SK-N-SH treated with all-trans-retinoic acid at 6 μM for 48 hours (cell line): ENCODE data around the gene TMEM270.

Source experiments
- ATAC-seq: fragments of 200-7000 bp; cut with Tn5 transposase; 3 replicates; pipeline ENCODE4 v1.9.1; 2020; ENCODE audit warnings: mild to moderate bottlenecking, moderate library complexity
- ARNTL ChIP-seq: fragments of 450-650 bp; formaldehyde crosslinking; IDR thresholded peaks from 2 replicates; pipeline ENCODE4 v1.5.0; 2020; ENCODE audit warnings: low read depth, mild to moderate bottlenecking, moderate library complexity, borderline replicate concordance
- BACH2 ChIP-seq: fragments of 250-450 bp; sonication (Bioruptor Pico); IDR thresholded peaks from 2 replicates; pipeline ENCODE4 v1.9.0; 2021; ENCODE audit warnings: mild to moderate bottlenecking, borderline replicate concordance
- CSDC2 ChIP-seq: fragments of 250-450 bp; sonication (Bioruptor Pico); IDR thresholded peaks from 2 replicates; pipeline ENCODE4 v1.5.0; 2020; ENCODE audit warnings: mild to moderate bottlenecking, moderate library complexity
- GLIS3 ChIP-seq: fragments of 250-450 bp; sonication (Bioruptor Pico); IDR thresholded peaks from 2 replicates; pipeline ENCODE4 v1.5.0; 2020; ENCODE audit warnings: mild to moderate bottlenecking, moderate library complexity
- OSR1 ChIP-seq: fragments of 250-450 bp; sonication (Bioruptor Pico); IDR thresholded peaks from 2 replicates; pipeline ENCODE4 v1.8.0; 2022; ENCODE audit warnings: moderate library complexity, mild to moderate bottlenecking, inconsistent platforms
- SNAI2 ChIP-seq: fragments of 250-450 bp; sonication (Bioruptor Pico); IDR thresholded peaks from 2 replicates; pipeline ENCODE4 v1.5.0; 2020; ENCODE audit warnings: mild to moderate bottlenecking, moderate library complexity
- ZC3H10 ChIP-seq: fragments of 250-450 bp; sonication (Bioruptor Pico); IDR thresholded peaks from 2 replicates; pipeline ENCODE4 v1.5.1; 2021; ENCODE audit warnings: mild to moderate bottlenecking, moderate library complexity
- ZFP30 ChIP-seq: fragments of 450-650 bp; formaldehyde crosslinking; IDR thresholded peaks from 2 replicates; pipeline ENCODE4 v1.5.0; 2022; ENCODE audit warnings: mild to moderate bottlenecking, moderate library complexity
- ZNF565 ChIP-seq: fragments of 450-650 bp; formaldehyde crosslinking; conservative IDR thresholded peaks from 2 replicates; pipeline ENCODE4 v1.5.0; 2020; ENCODE audit warnings: low read depth, mild to moderate bottlenecking, moderate library complexity
- ZNF70 ChIP-seq: fragments of 450-650 bp; formaldehyde crosslinking; IDR thresholded peaks from 2 replicates; pipeline ENCODE4 v1.5.0; 2020; ENCODE audit warnings: mild to moderate bottlenecking, moderate library complexity
- ZNF8 ChIP-seq: fragments of 450-650 bp; formaldehyde crosslinking; IDR thresholded peaks from 2 replicates; pipeline ENCODE4 v1.5.0; 2020; ENCODE audit warnings: mild to moderate bottlenecking, moderate library complexity
- TF ChIP-seq, protein P1 (sequence below): fragments of 250-450 bp; sonication (Bioruptor Pico); IDR thresholded peaks from 2 replicates; pipeline ENCODE4 v1.5.0; 2020; ENCODE audit warnings: mild to moderate bottlenecking, moderate library complexity
- TF ChIP-seq, protein P2 (sequence below): fragments of 250-450 bp; sonication (Bioruptor Pico); IDR thresholded peaks from 2 replicates; pipeline ENCODE4 v1.8.0; 2021; ENCODE audit warnings: low read depth, mild to moderate bottlenecking, moderate library complexity, borderline replicate concordance
- TF ChIP-seq, protein P3 (sequence below): fragments of 250-450 bp; sonication (Bioruptor Pico); IDR thresholded peaks from 2 replicates; pipeline ENCODE4 v1.8.0; 2020; ENCODE audit warnings: mild to moderate bottlenecking, moderate library complexity, borderline replicate concordance

The TMEM270 gene

DNA sequence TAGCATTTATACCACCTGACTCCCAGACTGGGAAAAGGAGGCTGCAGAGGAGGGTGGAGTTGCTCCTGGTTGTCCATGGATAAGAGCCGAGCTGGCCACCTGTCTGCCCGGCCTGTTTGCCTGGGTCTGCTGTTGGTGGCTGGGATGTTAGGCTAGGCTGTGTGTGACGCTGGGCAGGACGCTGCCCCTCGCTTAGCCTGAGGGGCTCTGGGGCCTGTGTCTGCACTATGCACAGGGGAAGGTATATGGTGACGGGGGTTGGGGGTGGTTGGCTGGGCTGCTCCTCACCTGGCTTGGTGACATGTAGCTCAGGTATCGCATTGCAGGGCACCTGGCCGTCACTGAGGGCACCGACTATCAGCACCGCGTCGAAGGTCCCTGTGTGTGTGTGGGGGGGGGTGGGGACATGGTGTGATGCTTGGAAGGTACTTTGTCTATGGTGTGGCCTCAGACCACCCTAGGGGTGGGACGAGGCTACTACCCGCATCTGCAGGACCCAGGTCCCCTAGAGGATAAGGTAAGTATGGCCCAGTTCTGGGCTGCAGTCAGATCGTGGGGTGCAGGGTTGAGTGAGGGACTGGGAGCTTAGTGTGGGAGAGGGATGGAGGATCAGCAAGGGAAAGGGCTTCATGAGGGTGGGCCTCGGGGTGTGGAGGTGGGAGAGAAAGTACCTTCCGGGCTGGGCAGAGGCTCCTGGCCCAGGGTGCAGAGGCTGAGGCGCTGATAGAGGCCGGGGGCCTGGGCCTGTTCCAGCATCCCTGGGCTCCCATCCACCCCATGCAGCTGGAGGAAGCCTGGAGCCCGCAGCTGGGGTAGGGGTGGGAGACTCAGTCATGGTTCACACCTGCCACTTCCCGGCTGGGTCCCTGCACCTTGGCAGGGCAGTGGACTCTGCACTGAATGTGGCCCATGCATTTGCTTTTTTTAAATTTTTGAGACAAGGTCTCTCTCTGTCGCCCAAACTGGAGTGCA, 20.9 kb upstream of the TMEM270 start:
- TF ChIP-seq, protein P1, sequence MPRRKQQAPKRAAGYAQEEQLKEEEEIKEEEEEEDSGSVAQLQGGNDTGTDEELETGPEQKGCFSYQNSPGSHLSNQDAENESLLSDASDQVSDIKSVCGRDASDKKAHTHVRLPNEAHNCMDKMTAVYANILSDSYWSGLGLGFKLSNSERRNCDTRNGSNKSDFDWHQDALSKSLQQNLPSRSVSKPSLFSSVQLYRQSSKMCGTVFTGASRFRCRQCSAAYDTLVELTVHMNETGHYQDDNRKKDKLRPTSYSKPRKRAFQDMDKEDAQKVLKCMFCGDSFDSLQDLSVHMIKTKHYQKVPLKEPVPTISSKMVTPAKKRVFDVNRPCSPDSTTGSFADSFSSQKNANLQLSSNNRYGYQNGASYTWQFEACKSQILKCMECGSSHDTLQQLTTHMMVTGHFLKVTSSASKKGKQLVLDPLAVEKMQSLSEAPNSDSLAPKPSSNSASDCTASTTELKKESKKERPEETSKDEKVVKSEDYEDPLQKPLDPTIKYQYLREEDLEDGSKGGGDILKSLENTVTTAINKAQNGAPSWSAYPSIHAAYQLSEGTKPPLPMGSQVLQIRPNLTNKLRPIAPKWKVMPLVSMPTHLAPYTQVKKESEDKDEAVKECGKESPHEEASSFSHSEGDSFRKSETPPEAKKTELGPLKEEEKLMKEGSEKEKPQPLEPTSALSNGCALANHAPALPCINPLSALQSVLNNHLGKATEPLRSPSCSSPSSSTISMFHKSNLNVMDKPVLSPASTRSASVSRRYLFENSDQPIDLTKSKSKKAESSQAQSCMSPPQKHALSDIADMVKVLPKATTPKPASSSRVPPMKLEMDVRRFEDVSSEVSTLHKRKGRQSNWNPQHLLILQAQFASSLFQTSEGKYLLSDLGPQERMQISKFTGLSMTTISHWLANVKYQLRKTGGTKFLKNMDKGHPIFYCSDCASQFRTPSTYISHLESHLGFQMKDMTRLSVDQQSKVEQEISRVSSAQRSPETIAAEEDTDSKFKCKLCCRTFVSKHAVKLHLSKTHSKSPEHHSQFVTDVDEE (CRISPR knock-in tag), result no peak
- TF ChIP-seq GLIS3 (CRISPR knock-in tag), result no peak
- TF ChIP-seq ZNF70 (CRISPR knock-in tag), result no peak
- ATAC-seq, result no peak

DNA sequence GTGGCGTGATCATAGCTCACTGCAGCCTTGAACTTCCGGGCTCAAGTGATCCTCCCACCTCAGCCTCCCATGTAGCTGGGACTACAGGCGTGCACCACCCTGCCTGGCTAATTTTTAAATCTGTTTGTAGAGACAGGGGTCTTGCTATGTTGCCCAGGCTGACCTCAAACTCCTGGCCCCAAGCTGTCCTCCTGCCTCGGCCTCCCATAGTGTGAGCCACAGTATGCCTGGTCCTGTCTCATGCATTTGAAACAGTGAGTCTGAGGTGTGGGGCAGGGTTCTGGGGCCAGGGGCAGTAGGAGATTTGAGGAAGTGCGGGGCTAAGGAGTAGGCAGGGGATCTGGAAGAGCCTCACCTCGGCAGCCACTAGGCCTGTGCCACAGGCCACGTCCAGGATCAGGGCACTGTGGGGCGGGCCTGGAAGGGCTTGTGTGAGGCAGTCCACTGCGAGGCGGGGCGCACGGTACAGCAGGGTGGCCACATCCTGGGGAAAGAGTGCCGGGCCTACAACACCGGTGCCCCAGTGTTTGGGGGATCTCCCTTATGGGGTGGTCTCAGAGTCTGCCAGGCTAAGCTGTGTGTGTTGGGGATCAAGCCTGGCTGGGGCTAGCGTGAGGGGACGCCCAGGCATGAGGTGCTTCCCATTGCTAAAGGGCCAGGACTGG, 20.1 kb upstream of the TMEM270 start:
- TF ChIP-seq BACH2 (CRISPR knock-in tag), result no peak
- no peak for TF ChIP-seq ZNF8
- TF ChIP-seq, protein P2, sequence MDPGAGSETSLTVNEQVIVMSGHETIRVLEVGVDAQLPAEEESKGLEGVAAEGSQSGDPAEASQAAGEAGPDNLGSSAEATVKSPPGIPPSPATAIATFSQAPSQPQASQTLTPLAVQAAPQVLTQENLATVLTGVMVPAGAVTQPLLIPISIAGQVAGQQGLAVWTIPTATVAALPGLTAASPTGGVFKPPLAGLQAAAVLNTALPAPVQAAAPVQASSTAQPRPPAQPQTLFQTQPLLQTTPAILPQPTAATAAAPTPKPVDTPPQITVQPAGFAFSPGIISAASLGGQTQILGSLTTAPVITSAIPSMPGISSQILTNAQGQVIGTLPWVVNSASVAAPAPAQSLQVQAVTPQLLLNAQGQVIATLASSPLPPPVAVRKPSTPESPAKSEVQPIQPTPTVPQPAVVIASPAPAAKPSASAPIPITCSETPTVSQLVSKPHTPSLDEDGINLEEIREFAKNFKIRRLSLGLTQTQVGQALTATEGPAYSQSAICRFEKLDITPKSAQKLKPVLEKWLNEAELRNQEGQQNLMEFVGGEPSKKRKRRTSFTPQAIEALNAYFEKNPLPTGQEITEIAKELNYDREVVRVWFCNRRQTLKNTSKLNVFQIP (CRISPR knock-in tag), result no peak
- no peak for TF ChIP-seq GLIS3 (CRISPR knock-in tag)
- no peak for TF ChIP-seq OSR1
- TF ChIP-seq CSDC2 (CRISPR knock-in tag), result no peak
- no peak for ATAC-seq

DNA sequence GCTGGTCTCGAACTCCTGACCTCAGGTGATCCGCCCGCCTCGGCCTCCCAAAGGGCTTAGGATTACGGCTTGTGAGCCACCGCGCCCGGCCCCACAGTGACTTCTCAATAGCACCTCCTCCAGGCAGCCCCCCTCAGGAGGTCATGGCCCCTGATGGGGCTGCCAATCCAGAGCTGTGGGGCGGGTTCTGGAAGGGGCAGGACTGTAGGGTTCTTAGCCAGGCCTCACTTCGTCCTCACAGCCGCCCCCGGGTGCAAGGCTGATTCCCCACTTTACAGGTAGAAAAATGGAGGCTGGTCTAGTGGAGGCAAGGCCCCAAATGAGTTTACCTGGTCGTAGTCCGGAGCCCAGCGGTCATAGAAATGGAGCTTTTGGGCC, 19.3 kb upstream of the TMEM270 start:
- peak; percentile 8; the same call in 2 of the 3 replicates for ATAC-seq
- TF ChIP-seq OSR1 (no peak), SNAI2 (CRISPR knock-in tag) (no peak), ZNF70 (CRISPR knock-in tag) (no peak), ZFP30 (CRISPR knock-in tag) (no peak), ZC3H10 (CRISPR knock-in tag) (no peak), BACH2 (CRISPR knock-in tag) (no peak), CSDC2 (CRISPR knock-in tag) (no peak), ARNTL (CRISPR knock-in tag) (no peak), ZNF565 (no peak)
- TF ChIP-seq, protein P1 (CRISPR knock-in tag), result no peak
- TF ChIP-seq, protein P2 (CRISPR knock-in tag), result no peak
- TF ChIP-seq, protein P3, sequence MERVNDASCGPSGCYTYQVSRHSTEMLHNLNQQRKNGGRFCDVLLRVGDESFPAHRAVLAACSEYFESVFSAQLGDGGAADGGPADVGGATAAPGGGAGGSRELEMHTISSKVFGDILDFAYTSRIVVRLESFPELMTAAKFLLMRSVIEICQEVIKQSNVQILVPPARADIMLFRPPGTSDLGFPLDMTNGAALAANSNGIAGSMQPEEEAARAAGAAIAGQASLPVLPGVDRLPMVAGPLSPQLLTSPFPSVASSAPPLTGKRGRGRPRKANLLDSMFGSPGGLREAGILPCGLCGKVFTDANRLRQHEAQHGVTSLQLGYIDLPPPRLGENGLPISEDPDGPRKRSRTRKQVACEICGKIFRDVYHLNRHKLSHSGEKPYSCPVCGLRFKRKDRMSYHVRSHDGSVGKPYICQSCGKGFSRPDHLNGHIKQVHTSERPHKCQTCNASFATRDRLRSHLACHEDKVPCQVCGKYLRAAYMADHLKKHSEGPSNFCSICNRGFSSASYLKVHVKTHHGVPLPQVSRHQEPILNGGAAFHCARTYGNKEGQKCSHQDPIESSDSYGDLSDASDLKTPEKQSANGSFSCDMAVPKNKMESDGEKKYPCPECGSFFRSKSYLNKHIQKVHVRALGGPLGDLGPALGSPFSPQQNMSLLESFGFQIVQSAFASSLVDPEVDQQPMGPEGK, result no peak
